Hindlimb muscle (tissue), 1 donor: ENCODE measurements around the gene CRYGN. TPM values are rescaled to one million over a fixed set of nuclear protein-coding genes. Genes with fewer than 3 reads are reported as not detected.

ENCODE experiments used
- DNase-seq: peaks from one replicate; pipeline ENCODE4 v3.0.0-alpha.2; 2013
- polyA plus RNA-seq: library from polyadenylated mRNA; unstranded; fragments of 120-200 nt; gene quantifications from one replicate; pipeline ENCODE4 v1.2.1, GENCODE V29; 2013; ENCODE audit not compliant: insufficient read length

Gene CRYGN
- polyA plus RNA-seq, 1 donor, result 0.22 TPM

GRCh38 chr7:151389768-151390597 lies 50.0 kb downstream of the CRYGN start:
- DNase-seq, result no peak

GRCh38 chr7:151389096-151389767 lies 50.7 kb downstream of the CRYGN start:
- no peak for DNase-seq

- DNase-seq, result no peak
Observed at GRCh38 chr7:151388430-151388829, 51.5 kb downstream of the CRYGN start.

- DNase-seq, result no peak
Observed at GRCh38 chr7:151388007-151388297, 52.0 kb downstream of the CRYGN start.

GRCh38 chr7:151387161-151388006 lies 52.6 kb downstream of the CRYGN start:
- no peak for DNase-seq

GRCh38 chr7:151386301-151387160 lies 53.4 kb downstream of the CRYGN start:
- no peak for DNase-seq

GRCh38 chr7:151385626-151386300 lies 54.2 kb downstream of the CRYGN start:
- no peak for DNase-seq

GRCh38 chr7:151384776-151385625 lies 54.9 kb downstream of the CRYGN start:
- no peak for DNase-seq

- no peak for DNase-seq
Observed at GRCh38 chr7:151384352-151384697, 55.6 kb downstream of the CRYGN start.

- DNase-seq, result no peak
Observed at GRCh38 chr7:151383638-151384351, 56.1 kb downstream of the CRYGN start.

GRCh38 chr7:151382079-151382885 lies 57.7 kb downstream of the CRYGN start:
- no peak for DNase-seq

- DNase-seq, result no peak
Observed at GRCh38 chr7:151381348-151382078, 58.4 kb downstream of the CRYGN start.

GRCh38 chr7:151381098-151381347 lies 58.9 kb downstream of the CRYGN start:
- no peak for DNase-seq

GRCh38 chr7:151380199-151381097 lies 59.5 kb downstream of the CRYGN start:
- no peak for DNase-seq

GRCh38 chr7:151379534-151380198 lies 60.3 kb downstream of the CRYGN start:
- DNase-seq, result no peak

GRCh38 chr7:151379193-151379520 lies 60.8 kb downstream of the CRYGN start:
- no peak for DNase-seq
